ENCODE results near the gene NAGLU. TPM values are rescaled to one million over a fixed set of nuclear protein-coding genes. Genes with fewer than 3 reads are reported as not detected.
A peak's percentile ranks its signal among the peaks of the same experiment; 100 is the strongest.

The NAGLU gene
- total RNA-seq, 1 donor from 2014 or later, result 6.2 TPM

GRCh38 chr17:42529061-42529460 lies 7.0 kb upstream of the NAGLU start:
- no peak for DNase-seq (ENCODE audit: low spot score)
- H3K27me3 Mint-ChIP-seq (ENCODE audit: insufficient read depth, low read depth), result peaks cover 5% of the 10 kb centered on the region
- no peaks in the 10 kb centered on the region for H3K36me3 ChIP-seq
- no peaks in the 10 kb centered on the region for H3K9me3 ChIP-seq (ENCODE audit: low read depth)
- H3K9me3 Mint-ChIP-seq, result no peaks in the 10 kb centered on the region
- H2AFZ ChIP-seq (replicated peaks), result no peak overlapping the region
- peaks cover 6% of the 10 kb centered on the region for H3F3A ChIP-seq (ENCODE audit: low read depth)
- no peak overlapping the region for H3K27ac Mint-ChIP-seq
- no peaks in the 10 kb centered on the region for H3K79me2 ChIP-seq (ENCODE audit: low read depth)
- no peak for TF ChIP-seq CTCF (IDR thresholded peaks at IDR 0.05)
- TF ChIP-seq EZH2 (IDR thresholded peaks at IDR 0.05), result no peak
- TF ChIP-seq EZH2phosphoT487 (IDR thresholded peaks at IDR 0.05), result no peak
- no peak overlapping the region for H3K27ac ChIP-seq
- H3K4me3 ChIP-seq, result no peak overlapping the region
- peaks cover 1% of the 10 kb centered on the region for H3K36me3 Mint-ChIP-seq
- no peak overlapping the region for H3K4me2 ChIP-seq
- H3K4me1 Mint-ChIP-seq, result peaks cover 33% of the 10 kb centered on the region
- no peak overlapping the region for H3K9ac ChIP-seq
- H4K20me1 ChIP-seq (ENCODE audit: low read depth), result no peaks in the 10 kb centered on the region
- no peaks in the 10 kb centered on the region for H3K4me1 ChIP-seq
- no peak overlapping the region for H3K4me3 Mint-ChIP-seq
- H3K27me3 ChIP-seq, result peaks cover 32% of the 10 kb centered on the region

- Mint-ChIP-seq H3K4me3 (no peak overlapping the region), H3K36me3 (no peaks in the 10 kb centered on the region), H3K4me1 (peaks cover 36% of the 10 kb centered on the region), H3K27me3 (ENCODE audit: insufficient read depth, low read depth) (peaks cover 5% of the 10 kb centered on the region), H3K27ac (no peak overlapping the region), H3K9me3 (no peaks in the 10 kb centered on the region)
- Histone ChIP-seq H3K9me3 (ENCODE audit: low read depth) (no peaks in the 10 kb centered on the region), H3K27me3 (peaks cover 34% of the 10 kb centered on the region), H3K79me2 (ENCODE audit: low read depth) (no peaks in the 10 kb centered on the region), H3K4me1 (peaks cover 7% of the 10 kb centered on the region), H3K4me3 (no peak overlapping the region), H3K9ac (no peak overlapping the region), H3F3A (ENCODE audit: low read depth) (peaks cover 6% of the 10 kb centered on the region), H3K36me3 (no peaks in the 10 kb centered on the region), H3K27ac (no peak overlapping the region), H4K20me1 (ENCODE audit: low read depth) (no peaks in the 10 kb centered on the region), H2AFZ (replicated peaks) (no peak overlapping the region), H3K4me2 (no peak overlapping the region)
- no peak for TF ChIP-seq EZH2 (IDR thresholded peaks at IDR 0.05)
- TF ChIP-seq CTCF (IDR thresholded peaks at IDR 0.05), result no peak
- no peak for TF ChIP-seq EZH2phosphoT487 (IDR thresholded peaks at IDR 0.05)
- DNase-seq (ENCODE audit: low spot score), result no peak
These were observed 5.0 kb upstream of the NAGLU start for GRCh38 chr17:42530952-42531454.

- Mint-ChIP-seq H3K27ac (no peak overlapping the region), H3K36me3 (no peaks in the 10 kb centered on the region), H3K4me3 (peak overlapping the region; percentile 83), H3K27me3 (ENCODE audit: insufficient read depth, low read depth) (peaks cover 5% of the 10 kb centered on the region), H3K9me3 (no peaks in the 10 kb centered on the region), H3K4me1 (peaks cover 36% of the 10 kb centered on the region)
- no peak overlapping the region for H3K27ac ChIP-seq
- peaks cover 6% of the 10 kb centered on the region for H3F3A ChIP-seq (ENCODE audit: low read depth)
- peak overlapping the region; percentile 96 for H3K4me2 ChIP-seq
- peaks cover 7% of the 10 kb centered on the region for H3K4me1 ChIP-seq
- no peaks in the 10 kb centered on the region for H4K20me1 ChIP-seq (ENCODE audit: low read depth)
- H3K27me3 ChIP-seq, result peaks cover 34% of the 10 kb centered on the region
- H3K36me3 ChIP-seq, result no peaks in the 10 kb centered on the region
- no peak overlapping the region for H3K9ac ChIP-seq
- TF ChIP-seq EZH2 (IDR thresholded peaks at IDR 0.05) (peak; percentile 40), CTCF (IDR thresholded peaks at IDR 0.05) (peak; percentile 48), EZH2phosphoT487 (IDR thresholded peaks at IDR 0.05) (no peak)
- DNase-seq (ENCODE audit: low spot score), result peak; percentile 87
- H3K79me2 ChIP-seq (ENCODE audit: low read depth), result no peaks in the 10 kb centered on the region
- H2AFZ ChIP-seq (replicated peaks), result peak overlapping the region; percentile 98
- H3K4me3 ChIP-seq, result peak overlapping the region; percentile 56
- no peaks in the 10 kb centered on the region for H3K9me3 ChIP-seq (ENCODE audit: low read depth)
These were observed 4.3 kb upstream of the NAGLU start for GRCh38 chr17:42531455-42532354.
